Ectodermal cell (in vitro differentiated cells): ENCODE results near the gene TCF4.
A peak's percentile ranks its signal among the peaks of the same experiment; 100 is the strongest.

Source experiments
- H3K27ac ChIP-seq: 2 replicates; pipeline ENCODE4 v1.7.0; 2013; ENCODE audit warnings: mild to moderate bottlenecking, low read depth, low read length; ENCODE audit not compliant: insufficient read depth, poor library complexity, severe bottlenecking
- H3K27me3 ChIP-seq: 2 replicates; pipeline ENCODE4 v1.7.0; 2013; ENCODE audit warnings: mild to moderate bottlenecking, low read length; ENCODE audit not compliant: insufficient read depth, control insufficient read depth, poor library complexity, severe bottlenecking
- H3K36me3 ChIP-seq: one replicate; pipeline ENCODE4 v1.7.0; 2013; ENCODE audit warnings: low read length; ENCODE audit not compliant: control insufficient read depth, insufficient read depth
- H3K4me1 ChIP-seq: one replicate; pipeline ENCODE4 v1.7.0; 2013; ENCODE audit warnings: low read length; ENCODE audit not compliant: control insufficient read depth, insufficient read depth
- H3K4me3 ChIP-seq: 2 replicates; pipeline ENCODE4 v1.7.0; 2013; ENCODE audit warnings: low read depth, low read length, control low read depth; ENCODE audit not compliant: insufficient read depth
- H3K9me3 ChIP-seq: 2 replicates; pipeline ENCODE4 v1.7.0; 2013; ENCODE audit warnings: mild to moderate bottlenecking, low read length, moderate library complexity; ENCODE audit not compliant: control insufficient read depth
- WGBS, 2 experiments: methylation state at CpG; one replicate each; pipeline ENCODE4 v1.1.7; 2013; ENCODE audit warnings: missing lambda C conversion rate in 2 of 2; 5-methylcytosine and 5-hydroxymethylcytosine counted together

Gene TCF4

GRCh38 chr18:55228707-55229106 is 359.3 kb downstream of the TCF4 start:
- no peaks in the 10 kb centered on the region for H3K27me3 ChIP-seq
- no peak overlapping the region for H3K27ac ChIP-seq
- peaks cover 4% of the 10 kb centered on the region for H3K4me1 ChIP-seq
- 93 to 94% methylated on average over 15 of the region's 15 CpGs for WGBS, 2 experiments
- no peak overlapping the region for H3K4me3 ChIP-seq
- no peaks in the 10 kb centered on the region for H3K9me3 ChIP-seq
- peaks cover 21% of the 10 kb centered on the region for H3K36me3 ChIP-seq

DNA sequence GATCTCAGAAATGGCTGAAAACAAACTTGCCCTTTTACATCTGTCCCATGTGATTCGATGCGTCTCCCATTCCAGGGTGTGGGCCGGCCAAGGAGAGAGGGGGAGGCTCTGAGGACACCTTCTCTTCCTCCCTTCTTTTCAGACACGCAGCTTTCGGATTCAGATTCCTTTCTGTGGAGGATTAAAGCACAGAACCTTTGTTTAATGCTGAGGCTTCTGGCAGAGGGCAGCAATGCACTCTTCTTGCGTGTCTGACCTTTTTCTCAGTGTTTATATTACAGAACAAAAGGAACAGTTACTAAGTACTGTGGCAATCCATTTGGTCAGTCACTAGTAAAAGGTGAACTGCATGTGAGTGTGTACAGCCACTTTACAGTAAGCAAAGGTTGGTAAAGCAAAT is 359.8 kb downstream of the TCF4 start:
- no peaks in the 10 kb centered on the region for H3K27me3 ChIP-seq
- H3K4me1 ChIP-seq: peaks cover 4% of the 10 kb centered on the region
- H3K9me3 ChIP-seq: no peaks in the 10 kb centered on the region
- H3K27ac ChIP-seq: peak overlapping the region; percentile 2
- peaks cover 18% of the 10 kb centered on the region for H3K36me3 ChIP-seq
- WGBS, 2 experiments: 57 to 68% methylated on average over 6 of the region's 6 CpGs
- H3K4me3 ChIP-seq: no peak overlapping the region

GRCh38 chr18:55227771-55228170 is 360.2 kb downstream of the TCF4 start:
- no peaks in the 10 kb centered on the region for H3K9me3 ChIP-seq
- no peak overlapping the region for H3K4me3 ChIP-seq
- H3K36me3 ChIP-seq: peaks cover 15% of the 10 kb centered on the region
- WGBS, 2 experiments: 98% methylated on average over 3 of the region's 3 CpGs; no CpG with 5 or more reads in 1 of the 2 experiments
- peaks cover 4% of the 10 kb centered on the region for H3K4me1 ChIP-seq
- no peaks in the 10 kb centered on the region for H3K27me3 ChIP-seq
- H3K27ac ChIP-seq: no peak overlapping the region

DNA sequence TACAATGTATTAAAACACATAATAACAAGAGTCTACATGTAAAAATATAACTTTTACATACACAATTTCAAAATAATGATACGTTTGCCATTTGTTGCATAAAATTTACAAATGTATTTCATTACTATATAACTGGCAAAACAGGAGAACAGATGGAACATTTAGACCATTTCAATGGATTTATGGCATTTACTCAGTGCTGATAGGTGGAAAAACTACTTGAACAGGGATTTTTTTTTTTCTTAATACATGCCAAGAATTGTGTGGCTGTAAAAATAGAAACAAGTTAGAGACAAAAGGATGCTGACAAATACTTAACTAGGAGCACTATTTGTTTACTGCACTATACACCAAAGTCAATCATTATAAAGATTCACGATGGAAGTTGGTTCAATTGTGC is 361.9 kb downstream of the TCF4 start:
- Histone ChIP-seq H3K27me3 (no peaks in the 10 kb centered on the region), H3K36me3 (peaks cover 6% of the 10 kb centered on the region), H3K27ac (no peak overlapping the region), H3K9me3 (no peaks in the 10 kb centered on the region), H3K4me3 (no peak overlapping the region), H3K4me1 (peaks cover 4% of the 10 kb centered on the region)
- WGBS, 2 experiments: 100% methylated on average over 1 to 2 of the region's 2 CpGs

DNA sequence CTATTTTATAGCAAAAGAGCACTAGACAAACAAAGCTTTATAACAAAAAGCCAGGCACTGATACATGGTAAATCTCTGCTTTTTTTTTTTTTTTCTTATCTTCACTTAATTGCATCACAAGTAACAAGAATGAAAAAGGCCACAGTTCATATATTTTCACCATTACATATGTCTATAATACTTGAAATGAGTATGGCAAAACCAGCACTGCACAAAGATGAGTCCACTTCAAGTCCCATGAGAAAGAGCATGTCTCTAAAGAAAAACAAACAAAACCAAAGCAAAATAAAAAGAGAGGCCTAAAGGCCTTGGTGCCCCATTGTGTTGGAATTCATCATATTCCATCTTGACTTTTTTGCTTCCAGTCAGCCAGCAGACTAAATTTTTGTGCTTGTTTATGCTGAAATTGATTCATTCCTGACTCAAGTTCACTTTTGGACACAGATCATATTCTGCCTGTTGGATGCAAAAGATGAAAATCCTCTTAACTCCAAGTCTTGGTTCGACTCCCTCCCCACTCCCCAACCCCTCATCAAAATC is 363.8 kb downstream of the TCF4 start:
- H3K27me3 ChIP-seq: no peaks in the 10 kb centered on the region
- H3K4me3 ChIP-seq: no peak overlapping the region
- no peak overlapping the region for H3K27ac ChIP-seq
- H3K4me1 ChIP-seq: peaks cover 4% of the 10 kb centered on the region
- no CpG with 5 or more reads among the region's 1 CpG for WGBS, 2 experiments
- no peaks in the 10 kb centered on the region for H3K9me3 ChIP-seq
- no peaks in the 10 kb centered on the region for H3K36me3 ChIP-seq

DNA sequence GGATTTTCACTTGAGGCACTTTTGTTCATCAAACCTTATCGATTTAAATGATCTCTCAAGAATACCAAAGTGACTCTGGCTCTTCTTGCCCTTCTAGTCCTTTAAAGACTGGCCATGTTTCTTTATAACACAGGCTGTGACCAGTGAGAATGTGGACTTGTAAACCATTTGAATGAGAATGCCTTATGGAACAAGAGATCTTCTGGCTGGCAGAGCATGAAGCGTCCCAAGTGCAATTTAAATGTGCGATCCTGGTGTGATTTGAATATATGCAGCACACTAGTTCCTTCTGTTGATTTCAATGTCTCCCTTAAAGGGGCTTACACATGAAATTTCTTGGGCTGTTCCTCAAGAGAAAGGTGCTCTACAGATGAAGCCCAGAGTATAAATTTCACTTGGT is 366.4 kb downstream of the TCF4 start:
- no peaks in the 10 kb centered on the region for H3K36me3 ChIP-seq
- H3K4me3 ChIP-seq: no peak overlapping the region
- no peak overlapping the region for H3K27ac ChIP-seq
- no peaks in the 10 kb centered on the region for H3K4me1 ChIP-seq
- WGBS, 2 experiments: 87 to 93% methylated on average over 3 of the region's 3 CpGs
- no peaks in the 10 kb centered on the region for H3K9me3 ChIP-seq
- no peaks in the 10 kb centered on the region for H3K27me3 ChIP-seq

DNA sequence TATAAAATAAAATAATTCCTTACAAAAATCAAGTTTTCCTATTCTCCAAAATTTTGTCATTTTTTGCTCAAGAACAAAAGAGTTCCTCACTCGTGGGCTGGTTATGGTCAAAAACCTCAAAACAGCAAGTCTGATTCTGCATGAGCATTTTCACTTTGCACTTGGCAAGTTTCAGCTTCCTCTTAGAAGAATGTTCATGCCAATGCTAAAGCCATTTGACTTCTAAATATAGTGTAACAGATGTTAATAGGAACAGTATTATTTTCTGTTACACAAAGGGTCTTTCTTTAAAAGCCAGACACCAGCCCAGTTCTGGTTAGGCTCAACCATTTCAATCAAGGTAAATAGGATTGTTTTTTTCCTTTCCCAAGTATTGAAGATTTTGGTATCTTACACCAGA is 367.5 kb downstream of the TCF4 start:
- no peaks in the 10 kb centered on the region for H3K36me3 ChIP-seq
- no peaks in the 10 kb centered on the region for H3K4me1 ChIP-seq
- no peak overlapping the region for H3K27ac ChIP-seq
- H3K27me3 ChIP-seq: no peaks in the 10 kb centered on the region
- 85 to 93% methylated on average over 1 of the region's 1 CpG for WGBS, 2 experiments
- no peaks in the 10 kb centered on the region for H3K9me3 ChIP-seq
- H3K4me3 ChIP-seq: no peak overlapping the region

- no peaks in the 10 kb centered on the region for H3K36me3 ChIP-seq
- H3K27ac ChIP-seq: no peak overlapping the region
- no peaks in the 10 kb centered on the region for H3K9me3 ChIP-seq
- WGBS, 2 experiments: 89 to 91% methylated on average over 2 of the region's 3 CpGs
- no peak overlapping the region for H3K4me3 ChIP-seq
- peaks cover 6% of the 10 kb centered on the region for H3K4me1 ChIP-seq
- no peaks in the 10 kb centered on the region for H3K27me3 ChIP-seq
Observed at GRCh38 chr18:55219823-55220222, 368.2 kb downstream of the TCF4 start.

GRCh38 chr18:55219059-55219458 is 368.9 kb downstream of the TCF4 start:
- no peak overlapping the region for H3K27ac ChIP-seq
- H3K36me3 ChIP-seq: no peaks in the 10 kb centered on the region
- WGBS, 2 experiments: 86 to 87% methylated on average over 3 of the region's 3 CpGs
- H3K9me3 ChIP-seq: no peaks in the 10 kb centered on the region
- no peak overlapping the region for H3K4me3 ChIP-seq
- H3K4me1 ChIP-seq: peaks cover 6% of the 10 kb centered on the region
- H3K27me3 ChIP-seq: no peaks in the 10 kb centered on the region

- H3K27ac ChIP-seq: no peak overlapping the region
- no peaks in the 10 kb centered on the region for H3K27me3 ChIP-seq
- H3K36me3 ChIP-seq: no peaks in the 10 kb centered on the region
- 84 to 89% methylated on average over 5 of the region's 5 CpGs for WGBS, 2 experiments
- peaks cover 6% of the 10 kb centered on the region for H3K4me1 ChIP-seq
- H3K4me3 ChIP-seq: no peak overlapping the region
- no peaks in the 10 kb centered on the region for H3K9me3 ChIP-seq
Observed at GRCh38 chr18:55214969-55215368, 373.0 kb downstream of the TCF4 start.

DNA sequence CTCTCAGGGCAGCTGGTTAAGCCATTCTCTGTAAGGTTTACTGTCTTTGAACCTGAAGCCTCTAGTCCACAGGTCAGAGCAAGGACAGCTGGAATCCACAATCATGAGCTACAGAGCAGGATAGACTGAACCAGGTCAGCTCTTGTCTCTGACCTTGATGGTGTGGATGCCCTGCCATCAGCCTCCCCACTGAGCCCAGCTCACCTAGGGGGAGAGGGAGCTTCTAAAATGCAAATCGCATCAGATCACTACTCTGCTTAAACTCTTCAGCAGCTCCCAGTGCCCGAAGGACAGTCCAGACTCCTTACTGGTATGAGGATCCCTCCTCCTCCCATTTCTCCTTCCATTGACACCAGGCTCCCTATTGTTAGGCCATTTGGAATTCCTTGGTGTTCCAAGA is 373.5 kb downstream of the TCF4 start:
- Histone ChIP-seq H3K9me3 (no peaks in the 10 kb centered on the region), H3K27me3 (no peaks in the 10 kb centered on the region), H3K4me3 (no peak overlapping the region), H3K27ac (no peak overlapping the region), H3K4me1 (peaks cover 6% of the 10 kb centered on the region), H3K36me3 (no peaks in the 10 kb centered on the region)
- 35 to 52% methylated on average over 2 of the region's 2 CpGs for WGBS, 2 experiments
